Ureter (tissue), 1 donor: ENCODE data around the gene CC2D1A. TPM values are rescaled to one million over a fixed set of nuclear protein-coding genes. Genes with fewer than 3 reads are reported as not detected.
"Not testable (repeated sequence)": the region's sequence is repeated elsewhere in the genome, so short reads cannot be mapped to it uniquely, and the experiment has no call there.

ENCODE experiments used
- DNase-seq: peaks from one replicate; pipeline ENCODE4 v3.0.0-alpha.2; 2020; ENCODE audit warnings: low spot score
- total RNA-seq: library from RNA; stranded (reverse); gene quantifications from one replicate; pipeline ENCODE4 v1.2.4, GENCODE V29; 2023
- donor health status: DM: yes; HTN: yes; CAD: no.

The CC2D1A gene
- total RNA-seq, 1 donor from 2014 or later, result 57.2 TPM

GRCh38 chr19:13961826-13962698, 56.1 kb downstream of the CC2D1A start:
- no peak for DNase-seq

DNA sequence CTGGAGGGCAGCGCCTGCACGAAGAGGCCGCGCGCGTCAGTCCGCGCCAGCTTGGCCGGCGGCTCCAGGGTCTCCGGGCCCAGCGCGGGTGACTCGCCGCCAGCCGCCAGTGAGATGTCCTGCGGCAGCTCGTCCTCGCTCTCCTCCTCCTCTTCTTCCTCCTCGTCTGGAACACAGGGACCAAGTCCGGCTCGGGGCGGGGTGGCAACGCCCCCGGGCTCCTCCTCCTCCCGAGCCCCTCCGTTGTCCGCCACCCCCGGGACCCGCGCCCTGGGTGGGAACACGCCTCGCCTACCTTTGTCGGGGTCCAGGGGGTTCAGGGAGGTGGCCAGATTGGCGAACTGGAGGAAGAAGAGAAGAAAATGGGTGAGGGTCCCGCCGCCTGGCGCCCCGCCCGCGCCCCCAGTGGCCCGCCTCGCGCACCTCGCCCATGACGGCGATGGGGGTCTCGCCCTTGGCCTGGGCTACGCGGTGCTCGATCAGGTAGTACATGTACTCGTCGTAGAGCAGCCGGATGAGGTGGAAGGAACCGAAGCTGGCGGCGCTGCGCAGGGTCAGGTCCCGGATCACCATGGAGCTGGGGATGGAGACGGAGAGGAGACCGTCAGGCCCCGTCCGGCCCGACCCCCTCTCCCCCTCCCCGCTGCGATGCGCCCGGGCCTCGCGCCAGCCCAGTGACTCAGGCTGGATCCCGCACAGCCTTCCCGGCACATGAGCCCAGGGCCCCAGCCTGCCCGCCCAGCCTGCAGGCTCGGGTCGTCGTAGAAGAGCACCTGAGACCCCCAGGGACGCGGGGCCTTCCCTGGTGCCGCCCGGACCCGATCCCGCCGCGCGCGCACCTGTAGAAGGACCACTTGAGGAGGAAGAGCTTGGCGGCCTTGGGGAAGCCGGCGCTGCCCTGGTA, 57.0 kb downstream of the CC2D1A start:
- DNase-seq, result no peak

GRCh38 chr19:13963603-13964105, 57.7 kb downstream of the CC2D1A start:
- DNase-seq, result no peak

DNA sequence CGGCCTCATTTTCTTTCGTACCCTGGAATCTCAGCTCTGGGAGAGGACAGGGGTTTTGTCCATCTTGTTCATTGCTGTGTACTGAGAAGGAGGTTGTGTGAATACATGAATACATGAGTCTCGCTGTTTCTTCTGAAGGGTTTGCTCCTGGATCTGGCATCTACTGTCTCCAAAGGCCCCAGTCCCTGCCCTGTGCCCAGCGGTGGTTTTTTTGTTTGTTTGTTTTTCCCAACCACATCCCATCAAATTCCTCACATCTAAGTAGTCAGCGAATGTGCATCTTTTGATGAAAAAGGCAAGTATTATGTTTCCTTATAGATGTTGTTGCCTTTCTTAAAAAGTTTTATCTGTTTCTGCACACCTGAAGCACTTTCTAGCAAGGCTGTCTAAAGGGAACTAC, 58.8 kb downstream of the CC2D1A start:
- no peak for DNase-seq

DNA sequence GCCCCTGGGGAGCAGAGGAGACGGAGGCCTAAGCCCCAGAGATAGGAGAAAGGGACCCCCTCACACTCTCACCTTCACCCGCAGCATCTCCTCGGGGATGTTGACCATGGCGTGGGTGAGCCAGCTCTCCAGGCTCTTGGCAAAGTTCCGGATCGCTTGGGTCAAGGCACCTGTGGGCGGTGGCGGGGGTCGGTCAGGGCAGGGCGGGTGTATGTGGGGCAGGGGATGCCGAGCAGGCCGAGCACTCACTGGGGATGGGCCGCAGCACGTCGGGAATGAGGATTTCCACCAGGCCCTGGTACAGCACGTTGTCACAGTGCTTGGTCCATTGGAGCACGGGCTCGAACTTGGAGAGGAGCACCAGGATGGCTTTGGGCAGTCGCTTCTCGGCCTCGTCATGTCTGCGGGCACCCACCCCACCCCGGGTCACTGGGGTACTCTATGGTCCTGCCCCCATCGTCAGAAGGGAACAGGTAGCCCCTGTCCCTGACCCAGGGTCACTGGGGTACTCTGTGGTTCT, 59.4 kb downstream of the CC2D1A start:
- no peak for DNase-seq

GRCh38 chr19:13965926-13966683, 60.1 kb downstream of the CC2D1A start:
- no peak for DNase-seq

DNA sequence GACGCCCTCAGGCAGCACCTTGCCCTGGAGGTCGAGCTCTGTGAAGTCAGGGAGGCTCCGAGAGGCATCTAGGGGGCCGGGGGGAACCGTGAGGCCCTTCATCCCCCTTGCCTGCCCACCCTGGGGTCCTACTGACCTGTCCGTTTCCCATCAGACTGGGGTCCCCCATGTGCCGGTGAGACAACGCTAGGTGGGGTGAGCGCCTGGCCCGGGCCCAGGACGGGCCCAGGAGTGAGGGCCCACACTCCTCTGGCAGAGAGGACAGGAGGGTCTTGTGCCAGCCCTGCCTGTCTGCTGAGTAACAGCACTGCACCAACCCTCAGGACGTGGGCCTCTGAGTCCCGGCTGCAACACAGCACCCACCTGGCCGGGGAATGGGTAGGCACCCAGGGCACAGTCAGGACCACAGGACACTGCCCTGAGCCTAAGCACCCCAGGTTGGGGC, 60.7 kb downstream of the CC2D1A start:
- no peak for DNase-seq

DNA sequence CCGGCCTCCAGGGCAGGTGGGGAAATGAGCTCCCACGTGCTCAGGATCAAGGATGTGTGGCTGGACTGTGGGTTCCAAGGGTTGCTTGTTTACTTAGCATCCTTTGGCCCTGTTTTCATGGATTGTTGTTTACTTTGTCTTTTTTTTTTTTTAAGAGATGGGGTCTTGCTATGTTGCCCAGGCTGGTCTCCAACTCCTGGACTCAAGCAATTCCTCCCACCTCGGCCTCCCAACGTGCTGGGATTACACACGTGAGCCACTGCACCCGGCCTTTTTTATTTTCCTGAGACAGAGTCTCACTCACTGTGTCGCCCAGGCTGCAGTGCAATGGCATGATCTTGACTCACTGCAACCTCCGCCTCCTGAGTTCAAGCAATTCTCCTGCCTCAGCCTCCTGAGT, 61.2 kb downstream of the CC2D1A start:
- not testable (repeated sequence) for DNase-seq

GRCh38 chr19:13968383-13968935, 62.5 kb downstream of the CC2D1A start:
- DNase-seq, result no peak

DNA sequence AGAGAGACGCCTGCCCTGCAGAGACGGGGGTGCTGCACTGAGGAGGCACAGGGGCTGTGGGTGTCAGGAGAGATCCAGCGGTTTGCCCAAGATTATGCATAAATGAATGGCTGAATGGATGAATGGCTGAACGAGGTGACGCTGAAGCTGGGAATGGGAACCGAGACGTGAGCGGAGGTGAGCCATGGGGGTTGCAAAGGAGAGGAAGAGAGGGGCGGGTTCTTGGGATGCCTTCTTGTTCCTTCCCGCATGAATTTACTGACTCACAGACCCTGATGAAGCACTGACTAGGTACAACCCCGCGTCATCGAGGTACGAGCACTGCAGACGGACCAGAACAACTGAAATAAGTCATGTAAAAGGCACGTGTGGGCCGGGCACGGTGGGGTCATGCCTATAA, 63.0 kb downstream of the CC2D1A start:
- no peak for DNase-seq

- no peak for DNase-seq
Measured at GRCh38 chr19:13969897-13970296, 63.9 kb downstream of the CC2D1A start.

- not testable (repeated sequence) for DNase-seq
Measured at GRCh38 chr19:13971868-13972267, 65.9 kb downstream of the CC2D1A start.

GRCh38 chr19:13972368-13973155, 66.6 kb downstream of the CC2D1A start:
- DNase-seq, result no peak

GRCh38 chr19:13973479-13973878, 67.5 kb downstream of the CC2D1A start:
- not testable (repeated sequence) for DNase-seq

GRCh38 chr19:13974073-13974472, 68.1 kb downstream of the CC2D1A start:
- no peak for DNase-seq

DNA sequence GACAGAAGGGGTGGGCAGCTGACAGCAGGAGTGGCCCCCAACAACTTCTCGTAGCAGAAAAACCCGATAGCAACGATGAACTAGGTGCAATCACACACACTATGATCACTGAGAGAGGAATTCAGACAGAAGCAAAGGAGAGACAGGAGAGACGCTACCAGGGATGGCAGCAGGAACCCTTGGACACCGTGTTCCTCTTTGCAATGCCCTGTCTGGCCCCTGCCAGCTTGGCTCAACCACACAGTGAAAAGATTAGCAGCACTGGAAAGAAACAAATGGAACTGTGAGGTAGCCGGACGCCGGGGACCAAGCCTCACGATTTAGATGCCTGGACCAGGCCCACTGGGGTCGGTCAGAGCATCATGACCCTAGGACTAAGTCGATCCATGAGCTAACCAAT, 69.9 kb downstream of the CC2D1A start:
- DNase-seq, result no peak

GRCh38 chr19:13976446-13976845, 70.4 kb downstream of the CC2D1A start:
- no peak for DNase-seq

DNA sequence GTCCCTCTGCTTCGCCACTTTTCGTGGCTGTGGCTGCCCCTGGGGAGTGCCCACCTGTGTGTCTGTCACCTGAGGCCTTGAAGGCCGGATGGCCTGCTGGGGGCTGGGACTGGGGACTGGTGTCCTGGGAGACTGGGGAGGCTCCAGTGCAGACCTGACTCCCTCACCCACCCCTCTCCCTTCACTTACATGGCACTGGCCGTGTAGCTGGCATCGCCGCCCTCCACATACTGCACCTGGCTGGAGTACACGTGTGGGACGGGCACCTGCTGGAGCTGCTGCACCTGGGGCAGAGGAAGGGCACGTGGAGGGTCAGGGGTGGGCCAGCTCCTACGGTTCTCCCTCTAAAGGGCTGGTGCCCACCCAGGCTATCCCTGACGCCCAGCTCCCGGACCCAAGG, 71.8 kb downstream of the CC2D1A start:
- DNase-seq, result no peak

DNA sequence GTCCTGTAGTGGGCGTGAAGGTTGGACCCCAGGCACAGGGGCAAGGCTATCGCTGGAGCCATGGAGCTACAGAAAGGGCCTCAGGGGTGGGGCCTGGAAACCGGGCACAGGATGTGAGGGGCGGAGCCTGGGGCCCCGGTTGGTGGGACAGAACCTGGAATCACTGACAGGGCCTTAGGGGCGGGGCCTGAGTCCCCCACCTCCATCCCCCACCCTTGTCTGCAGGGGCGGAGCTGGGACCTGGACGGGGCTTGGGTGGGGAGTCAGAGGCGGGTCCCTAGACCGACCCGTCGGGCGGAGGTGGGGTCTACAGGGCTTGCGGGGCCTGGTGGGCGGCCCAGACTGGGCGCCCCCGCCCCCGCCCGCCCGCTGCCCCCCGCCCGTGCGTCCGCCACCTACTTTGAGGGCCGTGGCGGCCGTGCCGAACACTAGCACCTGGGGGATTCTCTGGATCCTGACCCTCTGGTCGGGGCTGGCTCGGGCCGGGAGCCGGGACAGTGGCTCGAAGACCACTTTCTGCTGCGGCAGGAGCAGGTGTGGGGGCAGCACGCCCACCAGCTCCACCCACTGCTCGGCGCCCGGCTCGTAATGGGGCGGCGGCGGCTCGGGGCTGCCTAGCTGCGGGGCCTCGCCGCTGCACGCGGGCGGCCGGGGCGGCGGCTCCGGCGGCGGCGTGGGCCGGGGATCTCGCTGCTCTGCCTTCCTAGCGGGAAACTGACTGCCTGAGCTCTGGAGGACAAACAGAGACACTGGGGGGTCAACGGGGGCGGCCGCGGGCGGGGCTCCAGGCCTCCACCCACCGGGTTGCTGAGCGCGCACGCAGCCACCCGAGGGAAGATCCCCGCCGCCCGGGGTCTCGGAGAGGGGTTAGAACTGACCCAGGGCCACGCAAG, 72.6 kb downstream of the CC2D1A start:
- DNase-seq, result peak; percentile 81
